ENCODE data around the gene CIB2. TPM values are rescaled to one million over a fixed set of nuclear protein-coding genes. Genes with fewer than 3 reads are reported as not detected.

Gene CIB2
- total and polyA plus RNA-seq, 7 donors = 3.5 to 41.4 (median 10.5) TPM

DNA sequence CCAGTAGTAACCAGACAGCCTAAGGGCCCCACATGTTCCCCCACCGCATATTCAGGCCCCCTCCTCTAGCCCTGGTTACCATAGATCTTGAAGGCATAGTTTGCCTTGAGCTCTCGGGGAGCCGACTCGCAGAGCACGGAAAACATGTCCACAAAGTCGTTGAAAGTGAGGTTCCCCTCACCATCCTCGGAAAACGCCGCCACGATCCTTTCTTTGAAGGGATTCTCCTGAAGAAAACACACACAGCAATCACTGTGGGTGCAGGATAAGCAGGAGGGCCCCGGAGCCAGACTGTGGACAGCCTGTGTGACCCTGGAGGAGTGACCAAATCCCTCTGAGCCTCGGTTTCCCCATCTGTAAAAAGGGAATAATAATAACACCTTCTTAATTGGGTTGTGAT is 22.1 kb downstream of the CIB2 start:
- Histone ChIP-seq H3K4me3 (no peak overlapping the region), H3K27me3 (no peaks in the 10 kb centered on the region), H3K36me3 (no peaks in the 10 kb centered on the region), H3K27ac (no peak overlapping the region), H3K4me1 (no peaks in the 10 kb centered on the region), H3K9me3 (no peaks in the 10 kb centered on the region)
- 91 to 93% methylated on average over 12 of the region's 12 CpGs for WGBS, 2 donors
- TF ChIP-seq EP300 (IDR thresholded peaks at IDR 0.05) = no peak
- no peak for TF ChIP-seq POLR2A (IDR thresholded peaks at IDR 0.05)
- TF ChIP-seq CTCF (IDR thresholded peaks at IDR 0.05) = no peak
- TF ChIP-seq POLR2AphosphoS5 (IDR thresholded peaks at IDR 0.05) = no peak
- DNase-seq = peak; percentile 48
- intact Hi-C loops (cut with DNase I) = loop anchor here (2.0 kb wide), 1 partner anchor 142 kb away; no protein-coding TSS in a partner anchor

DNA sequence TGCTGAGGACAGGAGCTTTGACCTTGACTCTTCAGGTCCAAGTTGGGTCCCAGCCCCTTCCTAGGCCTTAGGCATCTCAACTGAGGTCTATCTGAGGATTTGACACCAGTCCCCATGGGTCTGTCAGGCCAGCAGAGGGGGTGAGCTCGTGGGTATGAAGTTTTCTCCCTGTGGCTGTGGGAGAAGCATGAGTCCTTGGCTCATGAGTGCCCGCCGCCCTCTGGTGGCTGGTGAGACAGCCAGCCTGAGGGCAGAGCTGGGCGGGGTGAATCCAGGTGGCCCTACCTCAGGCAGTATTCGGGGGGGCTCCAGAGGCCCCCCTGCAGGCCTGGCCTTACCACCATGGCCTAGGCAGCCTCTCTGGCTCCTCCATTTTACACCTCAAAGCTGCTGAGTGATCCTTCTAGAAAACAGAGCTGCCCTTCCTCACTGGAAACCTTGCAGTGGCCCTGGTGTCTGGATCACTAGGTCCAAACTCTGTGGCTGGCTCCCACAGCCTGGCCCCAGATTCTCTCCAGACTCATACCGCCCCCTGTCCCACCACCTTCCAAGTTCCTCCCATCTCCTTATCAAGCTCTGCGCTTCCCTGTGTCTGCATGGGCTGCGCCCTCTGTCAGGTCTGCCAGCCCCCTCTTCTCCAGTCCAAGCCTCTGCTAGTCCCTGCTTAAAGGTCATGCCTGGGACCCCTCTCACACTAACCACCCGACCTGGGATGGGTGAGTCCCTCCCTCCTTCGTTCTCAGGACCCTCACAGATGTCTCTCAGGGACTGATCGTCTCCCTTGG is 22.8 kb downstream of the CIB2 start:
- H3K36me3 ChIP-seq = no peaks in the 10 kb centered on the region
- H3K27me3 ChIP-seq = no peaks in the 10 kb centered on the region
- WGBS, 2 donors = 33 to 42% methylated on average over 11 of the region's 11 CpGs
- no peaks in the 10 kb centered on the region for H3K9me3 ChIP-seq
- H3K27ac ChIP-seq = no peak overlapping the region
- H3K4me1 ChIP-seq = no peaks in the 10 kb centered on the region
- H3K4me3 ChIP-seq = no peak overlapping the region
- peak; percentile 76 to 97 (median 91) for TF ChIP-seq CTCF (IDR thresholded peaks at IDR 0.05)
- TF ChIP-seq POLR2A (IDR thresholded peaks at IDR 0.05) = no peak
- intact Hi-C loops (cut with DNase I) = loop anchor here (1.0 to 2.0 kb wide), 2 partner anchors 108 to 142 kb away; no protein-coding TSS in a partner anchor
- DNase-seq = peak; percentile 92

- TF ChIP-seq POLR2A (IDR thresholded peaks at IDR 0.05) (no peak), CTCF (IDR thresholded peaks at IDR 0.05) (no peak), EP300 (IDR thresholded peaks at IDR 0.05) (no peak), POLR2AphosphoS5 (IDR thresholded peaks at IDR 0.05) (no peak)
- WGBS, 2 donors = 87 to 94% methylated on average over 8 of the region's 8 CpGs
- peak; percentile 39 for DNase-seq
- Histone ChIP-seq H3K27me3 (no peaks in the 10 kb centered on the region), H3K4me3 (no peak overlapping the region), H3K4me1 (no peaks in the 10 kb centered on the region), H3K36me3 (no peaks in the 10 kb centered on the region), H3K27ac (no peak overlapping the region), H3K9me3 (no peaks in the 10 kb centered on the region)
- intact Hi-C loops (cut with DNase I) = no loop called here
Observed at GRCh38 chr15:78107471-78107870, 23.8 kb downstream of the CIB2 start.

- TF ChIP-seq CTCF (IDR thresholded peaks at IDR 0.05) (no peak), EP300 (IDR thresholded peaks at IDR 0.05) (no peak), POLR2AphosphoS5 (IDR thresholded peaks at IDR 0.05) (no peak), POLR2A (IDR thresholded peaks at IDR 0.05) (no peak)
- H3K27me3 ChIP-seq = no peaks in the 10 kb centered on the region
- H3K36me3 ChIP-seq = no peaks in the 10 kb centered on the region
- 88 to 91% methylated on average over 16 of the region's 16 CpGs for WGBS, 2 donors
- no peaks in the 10 kb centered on the region for H3K9me3 ChIP-seq
- H3K4me3 ChIP-seq = no peak overlapping the region
- H3K27ac ChIP-seq = no peak overlapping the region
- DNase-seq = peak; percentile 57
- intact Hi-C loops (cut with DNase I) = no loop called here
- no peaks in the 10 kb centered on the region for H3K4me1 ChIP-seq
Observed at GRCh38 chr15:78105476-78106241, 25.6 kb downstream of the CIB2 start.

Data from sigmoid colon (tissue), 7 donors.